PC-3 (cell line): ENCODE data around the gene TAX1BP3.

Experiments
- EZH2 ChIP-seq: fragments of 300-600 bp; sonication (generic); IDR thresholded peaks from one replicate; pipeline ENCODE4 v1.6.1; 2017; ENCODE audit warnings: antibody characterized with exemption, mild to moderate bottlenecking, low read length; ENCODE audit not compliant: unreplicated experiment
- EZH2phosphoT487 ChIP-seq: fragments of 300-600 bp; sonication (generic); IDR thresholded peaks from 2 replicates; pipeline ENCODE4 v1.6.1; 2018; ENCODE audit warnings: mild to moderate bottlenecking, antibody characterized with exemption, low read length, borderline replicate concordance
- TF ChIP-seq, protein P1 (sequence below): fragments of 300-600 bp; sonication (generic); conservative IDR thresholded peaks from 2 replicates; pipeline ENCODE4 v1.5.1; 2017; ENCODE audit warnings: antibody characterized with exemption, low read depth, mild to moderate bottlenecking, low read length

DNA sequence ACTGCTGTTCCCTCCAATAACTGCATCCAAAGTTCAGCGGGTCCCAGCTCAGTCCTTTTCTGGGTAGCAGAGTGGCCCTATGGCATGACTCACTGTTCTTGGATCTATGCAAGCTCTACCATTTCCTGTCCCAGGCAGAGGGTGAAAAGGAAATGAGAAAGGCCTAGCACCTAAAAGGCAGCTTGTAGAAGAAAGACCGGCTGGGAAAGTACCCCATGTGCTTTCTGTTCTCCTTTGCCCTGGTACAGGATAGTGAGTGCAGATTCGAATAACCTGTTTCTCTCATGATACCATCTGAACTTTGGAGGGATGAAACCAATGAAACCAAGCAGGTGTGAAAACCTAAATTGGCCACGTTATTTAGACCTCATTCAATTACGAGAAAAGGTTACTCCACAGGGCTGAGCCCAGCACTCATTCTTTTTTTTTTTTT, 42.6 kb upstream of the TAX1BP3 start:
- TF ChIP-seq EZH2phosphoT487 (no peak), EZH2 (no peak)
- TF ChIP-seq, protein P1, sequence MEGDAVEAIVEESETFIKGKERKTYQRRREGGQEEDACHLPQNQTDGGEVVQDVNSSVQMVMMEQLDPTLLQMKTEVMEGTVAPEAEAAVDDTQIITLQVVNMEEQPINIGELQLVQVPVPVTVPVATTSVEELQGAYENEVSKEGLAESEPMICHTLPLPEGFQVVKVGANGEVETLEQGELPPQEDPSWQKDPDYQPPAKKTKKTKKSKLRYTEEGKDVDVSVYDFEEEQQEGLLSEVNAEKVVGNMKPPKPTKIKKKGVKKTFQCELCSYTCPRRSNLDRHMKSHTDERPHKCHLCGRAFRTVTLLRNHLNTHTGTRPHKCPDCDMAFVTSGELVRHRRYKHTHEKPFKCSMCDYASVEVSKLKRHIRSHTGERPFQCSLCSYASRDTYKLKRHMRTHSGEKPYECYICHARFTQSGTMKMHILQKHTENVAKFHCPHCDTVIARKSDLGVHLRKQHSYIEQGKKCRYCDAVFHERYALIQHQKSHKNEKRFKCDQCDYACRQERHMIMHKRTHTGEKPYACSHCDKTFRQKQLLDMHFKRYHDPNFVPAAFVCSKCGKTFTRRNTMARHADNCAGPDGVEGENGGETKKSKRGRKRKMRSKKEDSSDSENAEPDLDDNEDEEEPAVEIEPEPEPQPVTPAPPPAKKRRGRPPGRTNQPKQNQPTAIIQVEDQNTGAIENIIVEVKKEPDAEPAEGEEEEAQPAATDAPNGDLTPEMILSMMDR, result no peak
